ENCODE results near the gene MIEF2. TPM values are rescaled to one million over a fixed set of nuclear protein-coding genes. Genes with fewer than 3 reads are reported as not detected.

Gene MIEF2
- total RNA-seq, 2 experiments from 2014 or later: 8.4 to 10.0 TPM

GRCh38 chr17:18228176-18228682 is 32.2 kb upstream of the MIEF2 start:
- peaks cover 2% of the 10 kb centered on the region for H3K36me3 Mint-ChIP-seq
- CTCF ChIA-PET: no interaction called here
- no peak for DNase-seq
- H3K4me1 Mint-ChIP-seq: peaks cover 19% of the 10 kb centered on the region
- H3K4me3 Mint-ChIP-seq: no peak overlapping the region
- no peaks in the 10 kb centered on the region for H3K27me3 Mint-ChIP-seq
- no peaks in the 10 kb centered on the region for H3K9me3 Mint-ChIP-seq (ENCODE audit: low read depth)
- no peak for ATAC-seq
- no peak overlapping the region for H3K27ac Mint-ChIP-seq

GRCh38 chr17:18229254-18229653 is 31.2 kb upstream of the MIEF2 start:
- no peak for DNase-seq
- H3K4me1 Mint-ChIP-seq: peaks cover 19% of the 10 kb centered on the region
- H3K27me3 Mint-ChIP-seq: no peaks in the 10 kb centered on the region
- no peak for ATAC-seq
- no peak overlapping the region for H3K4me3 Mint-ChIP-seq
- H3K27ac Mint-ChIP-seq: no peak overlapping the region
- H3K9me3 Mint-ChIP-seq (ENCODE audit: low read depth): no peaks in the 10 kb centered on the region
- CTCF ChIA-PET: no interaction called here
- H3K36me3 Mint-ChIP-seq: peaks cover 2% of the 10 kb centered on the region

GRCh38 chr17:18229771-18230170 is 30.7 kb upstream of the MIEF2 start:
- CTCF ChIA-PET: no interaction called here
- Mint-ChIP-seq H3K9me3 (ENCODE audit: low read depth) (no peaks in the 10 kb centered on the region), H3K27ac (no peak overlapping the region), H3K4me3 (no peak overlapping the region), H3K4me1 (peaks cover 19% of the 10 kb centered on the region), H3K36me3 (peaks cover 2% of the 10 kb centered on the region), H3K27me3 (no peaks in the 10 kb centered on the region)
- DNase-seq (no peak), ATAC-seq (no peak)

- no peak overlapping the region for H3K4me3 Mint-ChIP-seq
- no peak for ATAC-seq
- CTCF ChIA-PET: no interaction called here
Measured at GRCh38 chr17:18230288-18231141, 29.9 kb upstream of the MIEF2 start.

GRCh38 chr17:18231164-18231563 is 29.3 kb upstream of the MIEF2 start:
- no peaks in the 10 kb centered on the region for H3K27me3 Mint-ChIP-seq
- H3K27ac Mint-ChIP-seq: no peak overlapping the region
- H3K4me1 Mint-ChIP-seq: peaks cover 15% of the 10 kb centered on the region
- CTCF ChIA-PET: no interaction called here
- no peak overlapping the region for H3K4me3 Mint-ChIP-seq
- H3K36me3 Mint-ChIP-seq: no peaks in the 10 kb centered on the region
- ATAC-seq (no peak), DNase-seq (no peak)
- no peaks in the 10 kb centered on the region for H3K9me3 Mint-ChIP-seq (ENCODE audit: low read depth)

More at GRCh38 chr17:18230288-18231141, 29.9 kb upstream of the MIEF2 start:
- DNase-seq: no peak
- peaks cover 2% of the 10 kb centered on the region for H3K36me3 Mint-ChIP-seq
- no peaks in the 10 kb centered on the region for H3K27me3 Mint-ChIP-seq
- peaks cover 18% of the 10 kb centered on the region for H3K4me1 Mint-ChIP-seq
- H3K9me3 Mint-ChIP-seq (ENCODE audit: low read depth): no peaks in the 10 kb centered on the region
- no peak overlapping the region for H3K27ac Mint-ChIP-seq

GRCh38 chr17:18233803-18234518 is 26.5 kb upstream of the MIEF2 start:
- Mint-ChIP-seq H3K9me3 (ENCODE audit: low read depth) (no peaks in the 10 kb centered on the region), H3K27ac (no peak overlapping the region), H3K4me1 (peaks cover 2% of the 10 kb centered on the region), H3K36me3 (no peaks in the 10 kb centered on the region), H3K27me3 (no peaks in the 10 kb centered on the region), H3K4me3 (no peak overlapping the region)
- no peak for ATAC-seq
- DNase-seq: no peak
- CTCF ChIA-PET: no interaction called here

- H3K4me1 Mint-ChIP-seq: peaks cover 2% of the 10 kb centered on the region
- CTCF ChIA-PET: no interaction called here
- H3K27me3 Mint-ChIP-seq: no peaks in the 10 kb centered on the region
- H3K36me3 Mint-ChIP-seq: no peaks in the 10 kb centered on the region
- ATAC-seq: no peak
- DNase-seq: no peak
- no peak overlapping the region for H3K4me3 Mint-ChIP-seq
- no peaks in the 10 kb centered on the region for H3K9me3 Mint-ChIP-seq (ENCODE audit: low read depth)
- no peak overlapping the region for H3K27ac Mint-ChIP-seq
Measured at GRCh38 chr17:18234853-18235380, 25.5 kb upstream of the MIEF2 start.

- Mint-ChIP-seq H3K27me3 (no peaks in the 10 kb centered on the region), H3K27ac (no peak overlapping the region), H3K9me3 (ENCODE audit: low read depth) (no peaks in the 10 kb centered on the region), H3K36me3 (no peaks in the 10 kb centered on the region), H3K4me1 (peaks cover 2% of the 10 kb centered on the region), H3K4me3 (no peak overlapping the region)
- CTCF ChIA-PET: no interaction called here
- ATAC-seq: peak; percentile 24
- no peak for DNase-seq
Measured at GRCh38 chr17:18235743-18236256, 24.7 kb upstream of the MIEF2 start.

- no peak for DNase-seq
- peaks cover 2% of the 10 kb centered on the region for H3K4me1 Mint-ChIP-seq
- ATAC-seq: no peak
- H3K27me3 Mint-ChIP-seq: no peaks in the 10 kb centered on the region
- H3K9me3 Mint-ChIP-seq (ENCODE audit: low read depth): no peaks in the 10 kb centered on the region
- H3K27ac Mint-ChIP-seq: no peak overlapping the region
- no peaks in the 10 kb centered on the region for H3K36me3 Mint-ChIP-seq
- CTCF ChIA-PET: no interaction called here
- no peak overlapping the region for H3K4me3 Mint-ChIP-seq
Measured at GRCh38 chr17:18236494-18236893, 24.0 kb upstream of the MIEF2 start.

GRCh38 chr17:18237461-18237860 is 23.0 kb upstream of the MIEF2 start:
- DNase-seq: no peak
- Mint-ChIP-seq H3K4me3 (no peak overlapping the region), H3K27ac (no peak overlapping the region), H3K4me1 (peaks cover 2% of the 10 kb centered on the region), H3K27me3 (no peaks in the 10 kb centered on the region), H3K9me3 (ENCODE audit: low read depth) (no peaks in the 10 kb centered on the region), H3K36me3 (no peaks in the 10 kb centered on the region)
- ATAC-seq: no peak
- CTCF ChIA-PET: no interaction called here

GRCh38 chr17:18238299-18238698 is 22.2 kb upstream of the MIEF2 start:
- DNase-seq: no peak
- no peak overlapping the region for H3K27ac Mint-ChIP-seq
- no peaks in the 10 kb centered on the region for H3K36me3 Mint-ChIP-seq
- H3K4me3 Mint-ChIP-seq: no peak overlapping the region
- H3K27me3 Mint-ChIP-seq: no peaks in the 10 kb centered on the region
- ATAC-seq: no peak
- no peaks in the 10 kb centered on the region for H3K9me3 Mint-ChIP-seq (ENCODE audit: low read depth)
- CTCF ChIA-PET: no interaction called here
- H3K4me1 Mint-ChIP-seq: peaks cover 2% of the 10 kb centered on the region

GRCh38 chr17:18240449-18240848 is 20.0 kb upstream of the MIEF2 start:
- H3K4me3 Mint-ChIP-seq: no peak overlapping the region
- ATAC-seq (no peak), DNase-seq (no peak)
- no peaks in the 10 kb centered on the region for H3K9me3 Mint-ChIP-seq (ENCODE audit: low read depth)
- no peak overlapping the region for H3K27ac Mint-ChIP-seq
- CTCF ChIA-PET: no interaction called here
- no peaks in the 10 kb centered on the region for H3K4me1 Mint-ChIP-seq
- no peaks in the 10 kb centered on the region for H3K27me3 Mint-ChIP-seq
- H3K36me3 Mint-ChIP-seq: peaks cover 3% of the 10 kb centered on the region

GRCh38 chr17:18241229-18241871 is 19.1 kb upstream of the MIEF2 start:
- ATAC-seq (no peak), DNase-seq (no peak)
- CTCF ChIA-PET: interaction anchor here (1.1 kb wide), 1 partner anchor 24 kb away, joined by 4 read pairs; no protein-coding TSS in a partner anchor
- Mint-ChIP-seq H3K4me1 (no peaks in the 10 kb centered on the region), H3K9me3 (ENCODE audit: low read depth) (no peaks in the 10 kb centered on the region), H3K27ac (no peak overlapping the region), H3K4me3 (no peak overlapping the region), H3K36me3 (peaks cover 7% of the 10 kb centered on the region), H3K27me3 (no peaks in the 10 kb centered on the region)
